ENCODE results near the gene TRAF3IP1.

Gene TRAF3IP1

DNA sequence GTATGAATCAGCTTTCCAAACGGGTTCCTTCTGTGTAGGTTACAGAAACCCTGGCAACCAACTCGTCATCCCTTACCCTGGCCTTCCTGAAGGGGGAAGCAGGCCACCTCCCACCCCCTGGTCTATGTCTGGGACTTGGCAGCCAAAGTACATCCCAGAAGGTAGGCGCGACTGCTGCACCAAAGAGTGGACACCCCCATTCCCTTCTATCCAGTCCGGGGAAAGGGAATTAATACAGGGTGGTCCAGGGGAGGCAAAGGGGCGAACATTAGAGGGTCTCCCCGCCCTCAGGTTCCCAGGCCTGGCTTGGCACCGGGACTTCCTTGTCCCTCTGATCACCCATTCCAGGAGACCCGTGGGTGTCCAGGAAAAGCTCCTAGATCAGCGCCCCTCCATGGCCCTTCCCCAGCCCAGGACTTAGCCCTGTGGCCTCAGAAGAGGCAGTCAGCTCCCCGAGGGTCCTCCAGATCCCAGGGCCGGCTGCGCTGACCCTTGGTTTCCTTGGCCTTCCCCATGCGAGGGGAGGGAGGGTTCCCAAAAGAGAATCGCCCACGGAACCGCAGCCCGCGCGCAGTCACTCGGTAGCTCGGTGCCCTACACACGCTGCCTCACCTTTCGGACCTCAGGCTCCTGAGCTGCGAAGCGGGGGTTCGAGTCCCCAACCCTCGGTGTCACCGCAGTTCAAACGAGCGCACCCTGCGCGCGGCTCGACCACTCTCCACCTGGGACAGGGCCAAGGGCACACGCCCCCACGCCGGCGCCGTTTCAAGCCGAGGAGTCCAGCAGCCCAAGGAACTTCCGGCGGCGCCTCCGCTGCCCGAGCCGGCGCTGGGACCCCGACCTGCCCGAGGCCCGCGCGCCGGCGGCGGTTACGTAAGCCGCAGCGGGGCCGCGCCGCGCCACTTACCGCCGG, 32.3 kb upstream of the TRAF3IP1 start, which contains the start of gene PER2:
TSS of gene PER2 (minus strand) at position 874 of the 913 bp plus-strand sequence. CDS start 10,674 bp downstream, outside the sequence.
- peak; percentile 88 for DNase-seq (ENCODE audit: low read depth)

DNA sequence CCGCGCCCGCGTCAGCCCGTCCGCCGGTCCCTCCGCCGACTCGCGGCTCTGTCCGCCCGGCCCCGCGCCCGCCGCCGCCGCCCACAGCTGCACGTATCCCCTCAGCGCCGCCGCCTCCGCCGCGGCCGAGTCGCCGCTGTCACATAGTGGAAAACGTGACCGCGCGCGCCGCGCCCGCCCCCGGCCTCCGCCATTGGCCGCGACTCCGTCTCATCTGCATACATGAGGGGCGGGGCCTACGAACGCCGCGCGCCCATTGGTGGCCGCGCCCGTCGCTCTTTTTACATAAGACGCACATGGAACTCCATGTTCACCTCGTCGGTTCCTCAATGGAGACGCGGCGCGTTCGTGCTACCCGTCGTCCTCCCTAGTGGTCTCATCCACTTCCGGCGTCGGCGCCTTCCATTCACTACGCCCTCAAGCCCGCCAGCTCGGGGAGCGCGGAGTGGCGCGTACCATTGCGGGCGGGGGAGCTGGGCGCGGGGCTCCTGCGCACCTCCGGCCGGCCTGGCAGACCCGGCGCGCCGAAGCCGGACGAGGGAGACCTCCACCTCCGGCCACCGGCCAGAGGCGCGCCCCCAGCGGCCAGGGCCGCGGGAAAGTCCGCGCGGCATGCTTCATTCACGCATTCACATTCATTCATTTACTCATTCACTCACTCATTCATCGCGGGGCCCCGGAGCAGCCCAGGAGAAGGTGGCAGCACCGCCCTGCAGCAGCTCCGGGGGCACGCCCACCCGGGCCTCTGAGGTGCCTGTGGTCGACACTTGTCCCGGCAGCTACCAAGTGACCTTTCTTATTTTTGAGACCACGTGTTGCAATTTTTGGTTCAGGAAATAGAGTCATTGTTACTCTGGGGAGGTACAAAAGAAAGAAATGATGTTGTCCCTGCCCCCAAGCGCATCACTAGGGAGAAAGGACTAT, 31.4 kb upstream of the TRAF3IP1 start:
- peak; percentile 98 for DNase-seq (ENCODE audit: low read depth)

DNA sequence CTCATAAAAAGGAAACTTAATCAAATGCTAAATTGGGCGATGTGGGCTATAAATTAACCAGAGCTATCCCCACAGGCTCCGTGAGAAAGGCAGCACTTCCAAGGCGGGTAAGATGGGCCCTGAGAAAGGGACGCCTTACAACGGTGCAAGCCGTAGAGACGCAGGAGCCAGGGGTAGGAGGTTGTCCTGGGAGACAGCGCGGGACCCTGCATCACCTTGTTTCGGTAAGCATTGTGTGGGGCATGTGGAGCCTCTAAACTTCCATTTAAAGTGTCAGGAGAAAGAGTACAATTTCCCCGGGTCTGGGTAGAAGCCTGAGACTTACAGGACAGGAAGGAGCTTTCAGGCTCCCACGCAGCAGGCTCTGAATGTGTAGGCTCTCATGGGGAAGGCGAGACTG, 30.7 kb upstream of the TRAF3IP1 start:
- no peak for DNase-seq (ENCODE audit: low read depth)

DNA sequence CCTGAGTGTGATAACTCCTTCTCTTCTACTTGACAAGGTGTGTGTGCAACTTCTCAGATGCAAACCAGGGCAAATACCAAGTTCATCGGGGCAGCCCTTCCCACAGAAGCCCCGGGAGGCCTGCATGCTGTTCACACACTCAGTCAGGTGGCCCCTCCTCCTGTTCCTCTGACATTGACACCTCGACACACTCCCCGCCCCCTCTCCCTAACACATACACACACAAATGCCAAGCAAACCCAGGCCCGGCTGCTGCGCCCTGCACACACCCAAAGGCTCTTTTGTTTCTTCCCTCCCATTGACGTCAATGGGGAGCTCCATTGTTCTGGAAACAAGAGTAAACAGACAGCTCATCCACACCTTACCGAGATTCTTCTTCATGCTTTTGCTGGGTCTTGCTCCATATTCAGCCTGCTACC, 30.2 kb upstream of the TRAF3IP1 start:
- no peak for DNase-seq (ENCODE audit: low read depth)

DNA sequence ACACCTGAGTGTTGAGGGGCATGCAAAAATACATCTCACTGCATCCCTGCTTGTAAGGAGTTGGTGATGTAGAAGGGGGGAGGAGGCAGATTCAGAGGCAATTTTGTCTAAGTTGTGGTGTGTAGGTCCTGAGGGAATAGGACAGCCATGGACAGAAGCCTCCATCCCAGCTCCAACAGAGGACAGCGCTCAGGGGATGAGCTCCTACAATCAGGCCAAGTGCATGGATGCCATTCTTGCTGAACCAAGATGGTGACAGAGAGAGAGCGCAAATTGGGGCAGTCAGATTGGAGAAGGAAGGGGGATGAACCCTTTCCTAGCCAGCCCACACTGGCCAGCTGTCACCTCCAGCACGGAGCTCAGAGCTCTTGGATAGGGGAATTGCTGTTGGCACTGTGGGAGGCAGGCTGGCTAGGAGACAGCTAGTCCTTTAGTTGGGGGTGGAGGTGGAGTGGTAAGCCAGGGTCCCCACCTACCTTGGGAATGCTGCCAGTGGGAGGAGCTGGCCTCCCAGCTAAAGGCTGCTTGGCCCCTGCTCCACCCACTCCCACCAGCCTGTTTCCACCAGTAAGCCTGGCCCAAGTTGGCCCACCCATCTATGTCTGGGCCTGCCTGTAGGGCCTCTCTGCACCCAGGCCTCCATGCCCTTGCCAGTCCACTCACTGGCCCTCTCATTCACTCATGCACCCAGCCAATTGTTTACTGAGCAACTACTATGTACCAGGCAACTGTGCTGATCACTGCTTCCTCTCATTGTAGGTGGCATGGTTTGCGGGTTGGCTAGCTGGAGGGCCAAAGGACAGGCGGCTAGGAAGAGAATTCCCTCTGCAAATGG, 29.4 kb upstream of the TRAF3IP1 start:
- DNase-seq (ENCODE audit: low read depth), result no peak

DNA sequence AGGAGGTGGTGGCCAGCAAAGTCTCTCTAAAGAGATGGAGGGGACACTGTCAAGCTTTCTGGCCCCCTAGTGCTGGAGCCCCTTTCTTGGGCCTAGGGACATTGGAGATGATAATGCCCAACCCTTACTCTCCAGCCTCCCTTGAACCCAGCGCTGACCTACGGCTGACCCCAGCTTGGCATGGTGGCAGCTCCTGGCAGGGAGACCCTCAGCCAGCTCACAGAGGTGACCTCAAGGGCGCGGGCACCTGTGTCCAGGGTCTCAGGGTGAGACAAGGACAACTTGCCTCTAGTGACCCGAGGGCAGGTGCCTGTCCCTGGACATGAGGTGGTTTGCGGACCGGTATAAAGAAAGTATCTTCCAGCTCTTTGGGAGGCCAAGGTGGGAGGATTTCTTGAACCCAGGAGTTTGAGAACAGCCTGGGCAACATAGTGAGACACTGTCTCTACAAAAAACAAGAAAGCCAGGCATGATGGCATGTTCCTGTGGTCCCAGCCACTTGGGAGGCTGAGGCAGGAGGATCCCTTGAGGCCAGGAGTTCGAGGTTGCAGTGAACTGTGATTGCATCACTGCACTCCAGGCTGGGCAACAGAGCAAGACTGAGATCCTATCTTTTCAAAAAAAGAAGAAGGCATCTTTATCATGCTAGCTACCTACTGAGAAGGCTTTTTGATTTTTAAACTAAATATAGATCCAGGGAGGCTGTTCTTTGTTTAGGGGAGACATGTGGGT, 28.6 kb upstream of the TRAF3IP1 start:
- no peak for DNase-seq (ENCODE audit: low read depth)

DNA sequence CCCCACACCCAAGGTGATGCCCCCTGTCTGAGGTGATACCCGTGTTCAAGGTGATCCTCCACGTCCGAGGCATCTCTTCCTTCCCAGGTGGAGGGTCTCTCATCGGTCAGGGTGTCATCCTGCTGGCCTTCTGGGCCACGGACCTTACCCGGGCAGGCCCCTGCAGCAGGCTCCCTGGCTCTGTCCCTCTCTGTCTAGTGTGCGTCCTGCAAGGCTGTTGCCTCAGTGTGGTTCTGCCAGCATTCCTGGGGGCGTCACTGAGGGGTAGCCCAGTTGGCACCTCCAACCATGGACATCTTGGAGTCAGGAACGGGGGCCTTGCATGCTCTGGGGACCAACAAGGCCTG, 26.3 kb upstream of the TRAF3IP1 start:
- no peak for DNase-seq (ENCODE audit: low read depth)

DNA sequence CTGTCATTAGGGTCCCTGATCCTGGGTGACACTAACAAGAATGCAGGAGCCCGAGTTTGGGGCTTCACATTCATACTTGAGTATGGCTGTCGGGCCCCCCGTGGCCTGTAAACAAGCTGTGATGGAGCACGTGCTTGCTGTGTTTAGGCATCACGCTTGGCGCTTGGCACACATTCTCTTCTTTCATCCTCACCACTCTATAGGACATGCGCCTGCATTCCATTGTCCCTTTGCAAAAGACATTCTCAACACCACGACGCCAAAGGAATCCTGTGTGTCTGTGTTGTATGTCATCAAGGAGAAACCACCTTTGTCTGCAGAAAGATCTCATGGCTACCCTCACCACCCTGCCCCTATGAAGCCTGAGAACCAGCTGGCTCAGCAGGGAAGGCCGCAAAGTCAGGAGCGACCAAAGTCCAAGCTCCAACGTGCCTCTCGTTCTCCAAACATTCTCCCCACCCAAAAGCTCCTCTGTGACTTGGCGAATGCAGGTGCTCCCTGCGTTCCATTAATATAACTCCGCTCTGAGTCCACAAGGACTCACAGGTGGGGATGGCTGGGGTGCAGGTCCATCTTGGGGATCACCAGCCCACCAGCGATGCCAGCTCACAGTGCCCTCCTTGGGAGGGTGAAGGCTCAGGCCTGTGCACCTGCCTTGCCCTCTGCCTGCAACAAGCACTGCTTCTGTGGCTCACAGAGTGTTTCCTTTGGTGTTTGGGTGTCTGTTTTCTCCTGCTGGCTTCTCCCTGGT, 25.8 kb upstream of the TRAF3IP1 start:
- DNase-seq (ENCODE audit: low read depth), result no peak

DNA sequence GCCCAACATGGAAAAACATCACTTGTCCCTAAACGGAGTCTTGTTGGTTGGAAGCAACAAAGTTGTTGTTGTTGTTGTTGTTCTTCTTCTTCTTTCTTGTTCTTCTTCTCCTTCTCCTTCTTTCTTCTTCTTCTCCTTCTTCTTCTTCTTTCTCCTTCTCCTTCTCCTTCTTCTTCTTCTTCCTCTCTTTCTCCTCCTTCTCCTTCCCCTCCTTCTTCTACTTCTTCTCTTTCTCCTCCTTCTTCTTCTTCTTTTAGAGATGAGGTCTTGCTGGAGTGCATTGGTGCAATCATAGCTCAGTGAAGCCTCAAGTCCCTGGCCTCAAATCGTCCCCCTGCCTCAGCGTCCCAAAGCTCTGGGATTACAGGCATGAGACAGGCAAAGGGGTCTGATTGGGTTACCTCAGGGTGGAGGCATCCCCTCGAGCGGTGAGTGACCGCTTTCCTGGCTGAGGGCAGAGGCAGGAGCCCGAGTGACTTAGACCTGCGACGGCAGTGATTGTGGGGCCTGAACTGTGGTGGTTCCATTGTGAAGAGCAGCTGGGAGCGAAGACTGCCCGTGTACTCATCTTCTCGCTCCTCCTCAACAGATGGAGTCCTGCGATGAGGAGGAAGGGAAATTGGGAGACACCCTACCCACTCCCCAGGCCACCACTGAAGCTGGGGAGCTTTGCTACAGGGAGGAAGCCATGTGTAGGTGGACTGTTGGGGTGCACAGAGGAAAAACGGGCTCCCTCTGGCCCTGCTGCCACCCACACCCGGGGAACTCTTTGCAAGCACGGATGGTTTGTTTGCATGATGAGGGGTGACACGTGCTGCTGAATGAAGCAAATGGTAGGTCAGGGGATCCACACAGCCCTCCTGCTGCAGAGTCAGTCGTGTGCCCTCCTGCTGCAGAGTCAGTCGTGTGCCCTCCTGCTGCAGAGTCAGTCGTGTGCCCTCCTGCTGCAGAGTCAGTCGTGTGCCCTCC, 24.9 kb upstream of the TRAF3IP1 start:
- no peak for DNase-seq (ENCODE audit: low read depth)

DNA sequence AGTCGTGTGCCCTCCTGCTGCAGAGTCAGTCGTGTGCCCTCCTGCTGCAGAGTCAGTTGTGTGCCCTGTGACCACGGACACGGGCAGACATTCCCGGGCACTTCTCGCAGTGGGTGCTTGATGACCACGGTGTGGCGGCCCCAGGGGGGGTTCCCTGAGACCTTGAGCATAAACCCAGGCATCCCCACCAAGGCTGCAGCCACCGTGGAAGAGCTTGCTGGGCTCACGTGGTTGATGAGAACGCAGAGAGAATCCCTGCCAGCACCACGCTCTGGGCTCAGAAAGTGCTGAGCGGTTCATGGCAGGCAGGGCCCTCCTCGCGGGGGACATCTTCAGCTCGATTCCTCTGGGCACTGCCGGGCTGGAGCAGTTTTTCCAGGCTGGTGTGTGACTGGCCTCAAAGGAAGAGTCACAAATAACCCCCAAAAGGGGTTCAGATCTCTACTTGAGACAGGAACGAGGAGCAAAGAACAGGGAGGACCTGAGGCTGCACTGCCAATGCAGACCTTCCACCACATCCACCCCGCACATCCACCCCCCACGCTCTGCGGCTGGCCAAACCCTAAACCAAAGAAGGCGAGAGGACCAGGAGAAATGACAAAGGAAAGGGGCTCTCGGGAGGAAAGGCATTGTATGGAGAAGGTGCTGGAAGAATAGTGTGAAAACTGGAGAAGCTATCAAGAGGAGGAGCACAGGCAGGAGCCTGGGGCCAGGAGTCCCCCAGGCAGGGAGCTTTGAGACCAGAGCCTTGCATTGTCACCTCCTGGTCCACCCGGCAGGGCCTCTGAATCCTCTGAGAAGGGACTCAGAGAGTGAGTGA, 23.5 kb upstream of the TRAF3IP1 start:
- no peak for DNase-seq (ENCODE audit: low read depth)

DNA sequence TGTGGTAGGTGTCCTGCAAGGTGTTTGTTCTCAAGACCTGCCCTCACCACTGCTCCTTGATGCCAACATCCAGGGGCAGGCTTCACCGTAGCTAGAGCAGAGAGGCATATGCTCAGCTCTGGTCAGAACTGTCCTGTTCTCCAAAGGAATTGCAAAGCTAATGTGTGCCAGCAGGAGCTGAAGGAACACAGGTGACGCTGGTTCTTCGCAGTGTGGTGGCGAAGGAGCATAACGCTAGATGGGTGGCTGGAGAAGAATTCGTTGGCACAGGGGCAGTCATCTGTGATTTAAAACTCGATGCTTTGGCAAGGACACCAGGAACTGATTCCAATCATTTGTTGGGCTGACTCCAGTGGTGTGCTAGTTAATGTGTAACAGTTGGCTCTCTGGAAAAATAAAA, 20.5 kb upstream of the TRAF3IP1 start:
- DNase-seq (ENCODE audit: low read depth), result no peak

DNA sequence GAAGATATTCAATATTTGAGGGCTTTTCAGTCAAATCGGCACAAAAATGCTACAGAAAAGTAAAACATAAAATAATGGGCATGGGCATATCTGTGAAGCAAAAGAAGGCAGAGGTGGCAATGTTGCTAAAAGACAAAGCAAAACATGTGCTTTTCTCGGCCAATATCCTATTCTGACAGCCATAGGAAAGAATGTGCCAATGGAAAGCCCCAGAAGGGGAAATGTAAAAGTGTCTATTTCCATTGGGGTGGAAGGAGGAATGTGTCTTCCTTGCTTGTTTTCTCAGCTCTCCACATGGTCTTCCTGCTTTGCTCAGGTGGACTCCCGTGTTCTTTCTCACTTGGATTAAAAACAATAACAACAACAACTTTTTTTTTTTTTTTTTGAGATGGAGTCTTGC, 18.2 kb upstream of the TRAF3IP1 start:
- DNase-seq (ENCODE audit: low read depth), result no peak

DNA sequence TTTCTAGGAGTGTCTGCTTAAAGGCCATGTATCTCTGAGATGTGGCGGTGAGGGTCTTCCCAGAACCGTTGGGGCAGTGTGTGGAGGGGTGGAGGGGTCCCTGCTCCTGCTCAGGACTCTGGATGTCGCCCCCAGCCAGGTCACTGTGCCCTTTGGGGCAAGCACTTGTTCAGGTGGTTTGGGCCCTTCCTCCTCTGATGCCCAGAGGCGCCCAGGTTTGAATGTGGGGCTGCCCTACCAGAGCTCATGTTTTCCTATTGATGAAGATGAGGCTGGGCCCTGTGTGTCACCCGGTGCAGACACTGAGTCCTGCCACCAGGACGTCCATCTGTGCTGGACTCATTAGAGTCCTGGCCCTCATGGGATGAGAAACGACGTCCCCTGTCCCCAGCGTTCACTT, 17.6 kb upstream of the TRAF3IP1 start:
- DNase-seq (ENCODE audit: low read depth), result no peak

DNA sequence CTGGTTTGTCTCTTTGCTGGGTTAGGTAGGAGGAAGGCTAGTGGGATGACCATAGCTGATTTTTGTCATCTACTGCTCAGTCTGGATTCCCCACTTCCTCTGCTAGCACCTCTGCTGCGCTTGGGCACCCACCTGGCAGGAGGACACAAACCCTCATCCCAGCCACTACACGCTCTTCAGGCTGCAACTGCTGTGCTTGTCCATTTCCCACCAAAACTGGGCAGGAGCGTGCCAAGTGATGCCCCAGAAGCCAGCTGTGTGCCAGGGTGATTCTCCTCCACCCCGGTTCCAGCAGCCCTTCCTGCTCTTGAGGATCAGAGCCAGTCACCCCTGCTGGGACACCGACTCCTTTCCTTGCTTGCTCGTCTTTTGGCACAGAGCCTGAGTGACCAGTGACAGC, 16.2 kb upstream of the TRAF3IP1 start:
- no peak for DNase-seq (ENCODE audit: low read depth)

DNA sequence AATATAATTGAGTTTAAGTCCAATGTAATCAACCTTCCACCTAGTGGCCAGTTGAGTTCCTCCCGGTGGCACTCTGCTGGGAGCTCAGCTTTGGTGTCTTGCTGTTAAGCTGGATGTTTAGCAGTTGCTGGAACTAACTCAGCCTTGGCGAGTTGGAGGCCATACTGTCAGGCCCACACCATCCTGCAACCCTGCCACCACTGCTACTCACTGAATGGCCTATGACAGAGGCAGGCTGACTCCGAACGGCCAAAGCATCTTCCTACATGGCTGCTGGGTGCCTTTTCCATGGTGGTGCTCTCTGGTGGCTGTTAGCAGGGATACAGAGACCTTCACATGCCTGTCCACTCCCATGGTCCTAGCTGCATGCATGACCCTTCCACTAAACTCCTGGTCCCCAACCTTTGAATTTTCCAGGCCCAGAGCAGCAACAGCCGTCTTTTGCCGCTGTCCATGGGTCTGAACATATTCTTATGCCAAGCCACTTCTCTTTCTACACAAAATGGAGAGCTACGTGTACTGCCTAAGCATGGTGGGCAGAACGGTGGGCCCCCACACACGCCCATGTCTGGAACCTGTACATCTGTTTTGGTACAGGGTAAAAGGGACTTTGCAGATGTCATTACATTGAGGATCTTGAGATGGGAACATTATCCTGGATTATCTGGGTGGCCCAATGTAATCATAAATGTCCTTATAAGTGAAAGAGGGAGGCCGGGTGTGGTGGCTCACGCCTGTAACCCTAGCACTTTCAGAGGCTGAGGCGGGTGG, 15.0 kb upstream of the TRAF3IP1 start:
- DNase-seq (ENCODE audit: low read depth), result no peak

DNA sequence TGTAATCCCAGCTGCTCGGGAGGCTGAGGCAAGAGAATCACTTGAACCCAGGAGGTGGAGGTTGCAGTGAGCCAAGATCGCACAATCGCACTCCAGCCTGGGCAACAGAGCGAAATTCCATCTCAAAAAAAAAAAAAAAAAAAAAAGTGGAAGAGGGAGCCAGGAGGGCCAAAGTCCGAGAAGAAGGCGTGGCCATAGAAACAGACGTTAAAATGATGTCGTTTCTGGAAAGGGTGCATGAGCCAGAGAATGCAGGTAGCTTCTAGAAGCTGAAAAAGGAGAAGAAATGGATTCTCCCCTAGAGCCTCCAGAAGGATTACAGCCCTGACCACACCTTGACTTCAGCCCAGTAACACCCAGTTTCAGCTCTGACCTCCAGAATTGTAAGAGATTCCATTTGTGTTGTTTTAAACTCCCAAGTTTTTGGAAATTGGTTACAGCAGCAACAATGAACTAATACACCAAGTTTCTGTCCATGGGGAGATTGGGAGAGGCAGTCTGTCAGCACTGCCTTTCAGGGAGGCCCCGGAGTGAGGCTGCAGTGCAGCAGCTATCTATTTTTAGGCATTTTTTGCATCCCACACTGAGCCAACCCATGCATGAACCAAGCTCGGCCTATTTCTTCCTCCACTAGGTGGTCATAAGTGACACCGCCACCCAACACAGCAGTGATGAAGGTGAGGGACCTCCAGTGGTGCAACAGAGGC, 14.2 kb upstream of the TRAF3IP1 start:
- no peak for DNase-seq (ENCODE audit: low read depth)

DNA sequence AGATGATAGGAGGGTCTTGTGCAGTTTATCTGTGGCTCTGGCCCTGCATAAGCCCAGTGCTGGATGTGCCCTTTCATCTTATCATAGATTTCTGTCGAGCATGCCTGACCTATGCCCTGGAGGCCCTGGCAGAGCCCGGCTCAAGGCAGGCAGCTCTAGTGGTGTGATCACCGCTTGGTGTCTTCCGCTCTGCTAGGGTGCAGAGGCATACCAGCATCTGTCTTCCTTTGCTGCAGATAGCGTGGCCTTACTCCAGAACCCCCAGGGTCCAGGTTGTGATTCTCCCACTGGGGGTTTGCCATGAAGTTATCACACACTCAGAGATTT, 13.7 kb upstream of the TRAF3IP1 start:
- no peak for DNase-seq (ENCODE audit: low read depth)
